NCI-H774 (cell line): ENCODE measurements around the gene MIA2.
"Not testable (repeated sequence)": the region's sequence is repeated elsewhere in the genome, so short reads cannot be mapped to it uniquely, and the experiment has no call there.

Experiments used
- DNase-seq: peaks from one replicate; lab custom pipeline; 2025; lab: John Stamatoyannopoulos, UW

MIA2 gene, protein sequence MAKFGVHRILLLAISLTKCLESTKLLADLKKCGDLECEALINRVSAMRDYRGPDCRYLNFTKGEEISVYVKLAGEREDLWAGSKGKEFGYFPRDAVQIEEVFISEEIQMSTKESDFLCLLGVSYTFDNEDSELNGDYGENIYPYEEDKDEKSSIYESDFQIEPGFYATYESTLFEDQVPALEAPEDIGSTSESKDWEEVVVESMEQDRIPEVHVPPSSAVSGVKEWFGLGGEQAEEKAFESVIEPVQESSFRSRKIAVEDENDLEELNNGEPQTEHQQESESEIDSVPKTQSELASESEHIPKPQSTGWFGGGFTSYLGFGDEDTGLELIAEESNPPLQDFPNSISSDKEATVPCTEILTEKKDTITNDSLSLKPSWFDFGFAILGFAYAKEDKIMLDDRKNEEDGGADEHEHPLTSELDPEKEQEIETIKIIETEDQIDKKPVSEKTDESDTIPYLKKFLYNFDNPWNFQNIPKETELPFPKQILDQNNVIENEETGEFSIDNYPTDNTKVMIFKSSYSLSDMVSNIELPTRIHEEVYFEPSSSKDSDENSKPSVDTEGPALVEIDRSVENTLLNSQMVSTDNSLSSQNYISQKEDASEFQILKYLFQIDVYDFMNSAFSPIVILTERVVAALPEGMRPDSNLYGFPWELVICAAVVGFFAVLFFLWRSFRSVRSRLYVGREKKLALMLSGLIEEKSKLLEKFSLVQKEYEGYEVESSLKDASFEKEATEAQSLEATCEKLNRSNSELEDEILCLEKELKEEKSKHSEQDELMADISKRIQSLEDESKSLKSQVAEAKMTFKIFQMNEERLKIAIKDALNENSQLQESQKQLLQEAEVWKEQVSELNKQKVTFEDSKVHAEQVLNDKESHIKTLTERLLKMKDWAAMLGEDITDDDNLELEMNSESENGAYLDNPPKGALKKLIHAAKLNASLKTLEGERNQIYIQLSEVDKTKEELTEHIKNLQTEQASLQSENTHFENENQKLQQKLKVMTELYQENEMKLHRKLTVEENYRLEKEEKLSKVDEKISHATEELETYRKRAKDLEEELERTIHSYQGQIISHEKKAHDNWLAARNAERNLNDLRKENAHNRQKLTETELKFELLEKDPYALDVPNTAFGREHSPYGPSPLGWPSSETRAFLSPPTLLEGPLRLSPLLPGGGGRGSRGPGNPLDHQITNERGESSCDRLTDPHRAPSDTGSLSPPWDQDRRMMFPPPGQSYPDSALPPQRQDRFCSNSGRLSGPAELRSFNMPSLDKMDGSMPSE (N-terminal part only)

GRCh38 chr14:39233680-39234326 lies at the start of gene MIA2:
MIA2 (plus strand) TSS chr14:39233915; CDS start chr14:39234115, 200 bp downstream.
- DNase-seq = no peak

- DNase-seq = no peak
Observed at GRCh38 chr14:39184628-39185255, 49.0 kb upstream of the MIA2 start.

- DNase-seq = no peak
Observed at GRCh38 chr14:39185256-39186049, 48.3 kb upstream of the MIA2 start.

- no peak for DNase-seq
Observed at GRCh38 chr14:39186941-39187525, 46.7 kb upstream of the MIA2 start.

DNA sequence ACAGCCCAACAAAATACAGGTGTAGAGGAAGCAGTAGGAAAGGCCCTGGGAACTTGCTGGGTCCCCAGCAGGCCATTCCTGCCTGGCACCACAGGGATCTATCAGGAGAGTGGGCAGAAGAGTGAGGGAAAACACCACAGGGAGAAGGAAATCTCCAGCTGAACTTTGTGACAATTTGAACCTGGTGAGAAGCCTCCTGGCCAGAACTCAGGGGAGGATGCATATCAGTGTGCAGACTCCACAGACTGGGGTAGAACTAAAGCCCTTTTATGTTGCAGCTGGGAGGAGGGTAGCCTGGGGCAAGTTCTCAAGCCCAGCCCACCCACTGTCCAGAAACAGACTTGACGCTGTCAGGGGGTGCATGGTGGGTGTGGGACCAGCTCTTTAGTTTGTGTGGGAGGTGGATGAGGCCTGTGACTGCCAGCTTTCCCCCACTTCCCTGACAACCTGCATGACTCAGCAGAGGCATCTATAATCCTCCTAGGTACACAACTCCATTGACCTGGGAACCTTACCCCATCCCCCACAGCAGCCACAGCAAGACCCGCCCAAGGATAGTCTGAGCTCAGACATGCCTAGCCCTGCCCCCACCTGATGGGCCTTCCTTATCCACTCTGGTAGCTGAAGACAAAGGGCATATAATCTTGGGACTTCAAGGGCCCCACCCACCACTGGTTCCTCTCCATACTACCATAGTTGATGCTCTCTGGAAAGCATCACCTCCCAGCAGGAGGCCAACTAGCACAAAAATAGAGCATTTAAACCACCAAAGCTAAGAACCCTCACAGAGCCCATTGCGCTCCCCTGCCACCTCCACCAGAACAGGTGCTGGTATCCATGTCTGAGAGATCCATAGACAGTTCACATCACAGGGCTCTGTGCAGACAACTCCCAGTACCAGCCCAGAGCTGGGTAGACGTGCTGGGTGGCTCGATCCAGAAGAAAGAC lies 29.8 kb upstream of the MIA2 start:
- no peak for DNase-seq

GRCh38 chr14:39207430-39207829 lies 26.3 kb upstream of the MIA2 start:
- not testable (repeated sequence) for DNase-seq

DNA sequence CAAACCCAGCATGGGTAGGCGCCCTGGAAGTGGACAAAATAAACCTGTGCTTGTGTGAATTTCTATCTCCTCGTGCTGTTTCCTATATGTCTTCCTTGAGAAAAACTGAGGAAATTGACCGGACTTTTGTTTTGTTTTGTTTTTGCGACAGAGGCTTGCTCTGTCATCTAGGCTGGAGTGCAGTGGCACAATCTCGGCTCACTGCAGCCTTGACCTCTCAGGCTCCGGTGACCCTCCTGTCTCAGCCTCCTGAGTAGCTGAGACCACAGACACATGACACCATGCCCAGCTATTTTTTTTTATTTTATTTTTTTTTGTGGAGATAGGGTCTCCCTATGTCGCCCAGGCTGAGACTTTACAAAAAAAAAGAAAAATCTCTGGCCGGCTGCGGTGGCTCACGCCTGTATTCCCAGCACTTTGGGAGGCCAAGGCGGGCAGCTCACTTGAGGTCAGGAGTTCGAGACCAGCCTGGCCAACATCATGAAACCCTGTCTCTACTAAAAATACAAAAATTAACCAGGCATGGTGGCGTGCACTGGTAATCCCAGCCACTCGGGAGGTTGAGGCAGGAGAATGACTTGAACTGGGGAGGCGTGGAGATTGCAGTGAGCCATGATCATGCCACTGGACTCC lies 22.5 kb upstream of the MIA2 start:
- no peak for DNase-seq

- no peak for DNase-seq
Observed at GRCh38 chr14:39212034-39212433, 21.7 kb upstream of the MIA2 start.

GRCh38 chr14:39212693-39213092 lies 21.0 kb upstream of the MIA2 start:
- DNase-seq = no peak

DNA sequence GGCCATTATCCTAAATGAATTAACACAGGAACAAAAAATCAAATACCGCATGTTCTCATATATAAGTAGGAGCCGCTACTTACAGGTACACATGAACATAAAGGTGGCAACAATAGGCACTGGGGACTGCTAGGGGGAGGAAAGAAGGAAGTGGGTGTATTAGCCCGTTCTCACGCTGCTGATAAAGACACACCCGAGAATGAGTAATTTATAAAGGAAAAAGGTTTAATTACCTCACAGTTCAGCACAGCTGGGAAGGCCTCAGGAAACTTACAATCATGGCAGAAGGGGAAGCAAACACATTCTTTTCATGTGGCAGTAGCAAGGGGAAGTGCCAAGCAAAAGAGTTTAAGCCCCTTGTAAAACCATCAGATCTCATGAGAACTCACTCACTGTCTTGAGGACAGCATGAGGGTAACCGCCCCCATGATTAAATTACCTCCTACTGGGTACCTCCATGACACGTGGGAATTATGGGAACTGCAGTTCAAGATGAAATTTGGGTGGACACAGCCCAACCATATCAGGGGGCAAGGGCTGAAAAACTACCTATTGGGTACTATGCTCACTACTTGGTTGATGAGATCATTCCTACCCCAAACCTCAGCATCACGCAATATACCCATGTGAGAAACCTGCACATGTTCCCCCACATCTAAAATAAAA lies 16.4 kb upstream of the MIA2 start:
- no peak for DNase-seq

DNA sequence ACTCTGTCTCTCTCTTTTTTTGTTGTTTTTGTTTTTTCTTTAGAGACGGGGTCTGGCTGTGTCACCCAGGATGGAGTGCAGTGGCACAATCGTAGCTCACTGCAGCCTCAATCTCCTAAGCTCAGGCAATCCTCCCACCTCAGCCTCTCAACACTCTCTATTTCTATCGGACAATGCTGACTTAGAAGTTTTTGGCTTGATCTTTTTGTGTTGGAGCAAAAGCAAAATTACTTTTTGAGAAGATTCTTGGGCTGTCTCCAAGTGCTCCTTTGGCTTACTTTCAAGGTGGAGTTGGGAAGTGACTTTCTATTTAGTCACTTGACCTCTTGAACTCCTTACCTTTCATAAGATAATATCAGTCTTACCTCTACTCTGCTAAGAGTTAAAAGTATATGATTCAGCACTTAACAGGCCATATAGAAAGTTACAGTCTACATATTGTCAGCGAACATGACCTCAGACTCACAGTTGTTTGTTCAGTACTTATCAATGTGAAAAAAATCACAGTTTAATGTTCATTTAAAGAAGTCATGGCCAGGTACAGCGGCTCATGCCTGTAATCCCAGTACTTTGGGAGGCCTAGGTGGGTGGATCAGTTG lies 15.4 kb upstream of the MIA2 start:
- no peak for DNase-seq

DNA sequence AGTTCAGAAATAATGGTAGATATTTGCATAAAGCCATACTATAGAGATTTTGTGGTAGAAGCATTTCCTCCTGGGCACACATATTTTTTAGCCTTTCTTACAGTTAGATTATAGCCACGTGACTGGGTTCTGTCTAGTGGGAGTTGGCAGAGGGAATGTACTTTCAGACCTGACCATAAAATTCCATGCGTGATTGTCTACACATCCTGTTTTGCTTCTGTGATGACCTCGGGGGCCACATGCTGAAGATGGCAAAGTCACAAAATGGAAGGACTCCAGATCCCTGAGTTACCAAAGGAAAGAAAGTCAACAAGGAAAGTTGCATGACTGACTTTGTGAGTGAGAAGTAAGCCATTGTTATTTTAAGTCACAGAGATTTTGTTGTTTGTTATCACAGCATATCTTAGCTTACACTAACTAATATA lies 14.6 kb upstream of the MIA2 start:
- no peak for DNase-seq

GRCh38 chr14:39220473-39220872 lies 13.2 kb upstream of the MIA2 start:
- not testable (repeated sequence) for DNase-seq

GRCh38 chr14:39228044-39228443 lies 5.7 kb upstream of the MIA2 start:
- DNase-seq = no peak

DNA sequence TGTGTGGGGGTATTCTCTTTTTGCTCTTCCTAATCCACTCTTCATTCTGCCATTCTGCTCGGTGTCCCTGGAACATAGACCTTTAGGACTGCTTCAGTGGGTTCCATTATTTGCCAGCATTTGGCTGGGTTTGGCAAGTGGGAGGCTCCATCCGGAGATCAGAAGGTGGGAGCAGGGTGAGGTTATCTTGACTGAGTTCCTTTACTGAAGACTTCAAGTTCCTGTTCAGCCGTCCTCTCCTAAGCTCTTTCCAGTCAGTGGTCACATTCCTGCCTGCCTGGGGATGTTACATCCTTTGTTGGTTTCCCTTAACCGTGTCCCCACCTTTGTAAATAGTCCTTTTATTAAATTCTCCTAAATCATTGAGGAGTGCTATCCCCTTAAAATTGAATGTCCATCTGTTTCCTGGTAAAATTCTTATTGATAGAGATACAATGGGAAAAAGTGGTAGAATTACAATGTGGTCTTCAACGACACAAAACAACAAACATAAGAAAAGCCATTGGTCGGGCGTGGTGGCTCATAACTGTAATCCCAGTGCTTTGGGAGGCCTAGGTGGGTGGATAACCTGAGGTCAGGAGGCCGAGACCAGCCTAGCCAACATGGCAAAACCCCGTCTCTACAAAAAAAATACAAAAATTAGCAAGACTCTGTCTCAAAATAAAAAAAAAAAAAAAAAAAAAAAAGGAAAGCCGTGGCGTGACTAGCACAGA lies 5.0 kb upstream of the MIA2 start:
- DNase-seq = no peak

- DNase-seq = no peak
Observed at GRCh38 chr14:39229222-39229543, 4.5 kb upstream of the MIA2 start.

DNA sequence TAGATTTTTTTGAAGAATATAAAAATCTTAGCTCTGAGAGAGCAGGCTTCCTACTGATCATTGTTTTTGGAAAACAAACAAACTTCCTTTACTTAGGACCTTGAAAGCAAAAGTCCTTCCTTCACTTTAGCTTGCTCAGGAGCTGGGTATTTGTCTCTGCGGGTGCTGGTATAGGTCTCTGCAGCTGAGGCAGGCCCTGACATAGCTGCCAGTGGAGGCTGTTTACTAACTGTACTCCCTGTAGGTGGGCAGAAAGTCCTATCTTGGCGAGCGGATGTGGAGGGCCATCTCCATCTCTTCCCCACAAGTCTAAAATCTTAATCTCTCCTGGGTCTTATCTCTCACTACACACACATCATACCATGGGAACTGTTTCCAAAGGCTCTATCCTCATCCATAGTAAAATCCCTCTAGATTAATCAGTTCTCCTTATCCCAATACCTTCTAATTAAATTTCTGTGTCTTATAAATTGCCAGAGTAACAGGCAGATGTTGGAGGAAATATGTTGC lies 4.1 kb upstream of the MIA2 start:
- DNase-seq = no peak
